ENCODE data around the gene SEMA6B.
"Not testable (repeated sequence)": the region's sequence is repeated elsewhere in the genome, so short reads cannot be mapped to it uniquely, and the experiment has no call there.

The SEMA6B gene

DNA sequence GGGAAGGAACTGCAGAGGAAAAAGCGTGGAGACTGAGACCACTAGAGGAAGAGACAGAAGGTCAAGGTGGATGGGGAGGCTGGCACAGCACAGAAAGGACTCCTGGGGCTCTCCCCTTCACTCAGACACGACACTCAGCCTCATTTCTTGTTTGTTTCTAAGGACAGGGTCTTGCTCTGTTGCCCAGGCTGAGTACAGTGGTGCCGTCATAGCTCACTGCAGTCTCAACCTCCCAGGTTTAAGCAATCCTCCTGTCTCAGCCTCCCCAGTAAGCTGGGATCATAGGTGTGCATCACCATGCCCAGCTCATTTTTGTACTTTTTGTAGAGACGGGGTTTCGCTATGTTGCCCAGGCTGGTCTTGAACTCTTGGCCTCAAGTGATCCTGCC, 11.4 kb upstream of the SEMA6B start:
- H3K4me1 ChIP-seq (ENCODE audit: insufficient read depth, low read length): peaks cover 10% of the 10 kb centered on the region; the same call in 1 of the 2 replicates
- no peaks in the 10 kb centered on the region for H3K36me3 ChIP-seq (ENCODE audit: insufficient read depth, low read length)
- H3K9ac ChIP-seq (ENCODE audit: low read depth, low read length): no peak overlapping the region

DNA sequence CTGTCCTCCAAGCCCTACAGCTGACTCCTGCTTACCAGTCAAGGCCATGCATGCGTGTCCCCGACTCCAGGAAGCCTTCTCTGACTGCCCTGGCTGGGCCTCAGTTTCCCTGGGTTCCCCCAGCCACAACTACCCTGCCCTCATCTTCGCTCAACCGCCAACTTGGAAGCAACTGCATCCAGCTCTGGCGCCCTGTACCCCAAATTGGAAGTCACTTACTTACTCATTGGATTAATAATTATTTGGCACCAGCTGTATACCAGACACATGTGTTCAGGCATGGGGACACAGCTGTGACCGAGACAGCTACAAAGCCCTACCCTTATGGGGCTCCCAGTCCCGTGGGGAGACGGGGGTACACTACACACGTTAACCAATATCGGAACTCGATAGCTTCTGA, 10.9 kb upstream of the SEMA6B start:
- H3K9ac ChIP-seq (ENCODE audit: low read depth, low read length): no peak overlapping the region
- H3K36me3 ChIP-seq (ENCODE audit: insufficient read depth, low read length): no peaks in the 10 kb centered on the region
- H3K9me3 ChIP-seq (ENCODE audit: control insufficient read depth, insufficient read depth, low read length): no peaks in the 10 kb centered on the region
- H3K4me1 ChIP-seq (ENCODE audit: insufficient read depth, low read length): peaks cover 5% of the 10 kb centered on the region; the same call in 1 of the 2 replicates

More for the DNA sequence above, 11.4 kb upstream of the SEMA6B start:
- no peaks in the 10 kb centered on the region for H3K9me3 ChIP-seq (ENCODE audit: control insufficient read depth, insufficient read depth, low read length)

DNA sequence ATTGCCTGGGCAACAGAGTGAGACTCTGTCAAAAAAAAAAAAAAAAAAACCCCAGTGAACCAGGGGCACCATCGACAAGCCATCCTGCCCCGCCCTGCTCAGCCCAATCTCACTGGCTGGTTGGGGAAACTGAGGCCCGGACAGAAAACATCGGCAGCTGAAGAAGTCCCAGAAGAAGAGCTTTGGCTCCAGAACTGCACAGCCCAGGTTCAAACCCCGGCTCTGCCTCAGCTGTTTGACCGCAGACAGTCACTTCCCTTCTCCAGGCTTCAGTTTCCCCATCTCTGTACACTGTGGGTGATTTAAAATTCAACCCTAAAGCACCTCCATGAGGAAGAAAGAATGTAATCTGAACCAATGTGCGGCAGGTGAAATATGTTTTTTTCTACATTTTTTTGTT, 9.4 kb upstream of the SEMA6B start:
- Histone ChIP-seq H3K9me3 (ENCODE audit: control insufficient read depth, insufficient read depth, low read length) (no peaks in the 10 kb centered on the region), H3K9ac (ENCODE audit: low read depth, low read length) (no peak overlapping the region), H3K4me1 (ENCODE audit: insufficient read depth, low read length) (no peaks in the 10 kb centered on the region; the same call in 1 of the 2 replicates)

DNA sequence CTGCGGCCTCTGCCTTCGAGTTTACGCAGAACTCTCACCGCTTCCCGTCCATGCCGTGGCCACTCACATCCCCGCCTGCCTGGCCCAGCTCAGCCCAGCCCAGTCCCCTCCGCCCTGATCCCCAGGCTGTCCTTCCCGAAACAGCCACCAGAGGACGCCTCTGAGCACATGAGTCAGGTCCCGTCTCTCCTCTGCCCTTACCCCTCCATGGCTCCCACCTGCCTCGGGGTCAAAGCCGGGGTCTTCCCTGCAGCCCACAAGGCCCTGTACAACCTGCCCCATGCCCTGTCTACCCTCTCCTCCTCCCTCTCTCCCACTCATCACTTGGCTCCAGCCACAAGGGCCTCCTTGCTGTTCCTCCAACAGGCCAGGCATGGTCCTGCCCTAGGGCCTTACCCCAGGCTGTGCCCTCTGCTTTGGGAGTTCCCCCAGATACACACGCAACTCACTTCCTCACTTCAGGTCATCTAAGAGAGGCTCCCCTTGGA, 8.1 kb upstream of the SEMA6B start:
- Histone ChIP-seq H3K9ac (ENCODE audit: low read depth, low read length) (no peak overlapping the region), H3K4me1 (ENCODE audit: insufficient read depth, low read length) (no peaks in the 10 kb centered on the region; the same call in 1 of the 2 replicates), H3K36me3 (ENCODE audit: insufficient read depth, low read length) (no peaks in the 10 kb centered on the region), H3K9me3 (ENCODE audit: control insufficient read depth, insufficient read depth, low read length) (no peaks in the 10 kb centered on the region)

More for the DNA sequence above, 9.4 kb upstream of the SEMA6B start:
- H3K36me3 ChIP-seq (ENCODE audit: insufficient read depth, low read length): no peaks in the 10 kb centered on the region

DNA sequence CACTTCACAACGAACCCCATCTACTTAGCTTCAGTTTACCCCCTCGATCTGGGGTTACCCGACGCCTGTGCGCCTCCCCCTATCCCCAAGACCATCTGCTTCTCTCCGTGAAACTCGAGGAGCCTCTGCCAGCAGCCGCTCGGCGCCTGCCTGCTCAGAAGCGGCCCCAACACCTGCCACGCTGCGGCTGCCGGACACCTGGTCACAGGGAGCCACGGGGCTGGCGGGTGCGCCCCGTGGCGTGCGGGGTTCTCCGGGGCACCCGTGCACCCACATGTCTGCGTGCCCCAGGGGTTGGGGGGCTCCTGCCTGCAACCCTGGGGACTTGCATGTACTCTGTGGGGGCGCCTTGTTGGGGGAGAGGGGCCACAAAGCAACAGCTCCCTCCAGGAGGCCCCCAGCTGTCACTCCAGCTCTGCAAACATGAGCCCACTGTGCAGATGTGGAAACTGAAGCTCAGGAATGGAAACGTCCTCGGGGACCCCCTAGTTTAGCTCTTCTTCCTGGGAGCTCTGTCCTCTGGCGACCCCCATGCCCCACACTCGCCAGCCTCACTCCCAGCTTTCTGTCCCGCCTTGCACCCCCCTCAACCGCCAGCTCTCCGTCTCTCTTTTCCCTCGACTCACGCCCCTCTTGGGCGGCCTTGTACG, 7.0 kb upstream of the SEMA6B start:
- Histone ChIP-seq H3K4me1 (ENCODE audit: insufficient read depth, low read length) (no peaks in the 10 kb centered on the region; the same call in 1 of the 2 replicates), H3K9ac (ENCODE audit: low read depth, low read length) (no peak overlapping the region), H3K9me3 (ENCODE audit: control insufficient read depth, insufficient read depth, low read length) (no peaks in the 10 kb centered on the region), H3K36me3 (ENCODE audit: insufficient read depth, low read length) (no peaks in the 10 kb centered on the region)

DNA sequence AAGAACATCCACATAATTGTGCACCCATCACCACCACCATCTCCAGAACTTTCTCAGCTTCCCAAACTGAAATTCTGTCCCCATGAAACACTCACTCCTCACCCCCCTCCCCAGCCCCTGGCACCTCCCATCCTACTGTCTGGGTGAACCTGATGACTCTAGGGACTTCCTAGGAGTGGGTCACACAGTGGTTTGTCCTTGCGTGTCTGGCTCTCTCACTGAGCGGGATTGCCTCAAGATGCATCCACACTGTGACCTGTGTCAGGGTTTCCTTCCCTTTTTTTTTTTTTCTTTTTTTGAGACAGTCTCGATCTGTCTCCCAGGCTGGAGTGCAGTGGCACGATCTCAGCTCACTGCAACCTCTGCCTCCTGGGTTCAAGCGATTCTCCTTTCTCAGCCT, 4.1 kb upstream of the SEMA6B start:
- H3K9me3 ChIP-seq (ENCODE audit: control insufficient read depth, insufficient read depth, low read length); H3K36me3 ChIP-seq (ENCODE audit: insufficient read depth, low read length); H3K9ac ChIP-seq (ENCODE audit: low read depth, low read length); H3K4me1 ChIP-seq (ENCODE audit: insufficient read depth, low read length): not testable (repeated sequence)

DNA sequence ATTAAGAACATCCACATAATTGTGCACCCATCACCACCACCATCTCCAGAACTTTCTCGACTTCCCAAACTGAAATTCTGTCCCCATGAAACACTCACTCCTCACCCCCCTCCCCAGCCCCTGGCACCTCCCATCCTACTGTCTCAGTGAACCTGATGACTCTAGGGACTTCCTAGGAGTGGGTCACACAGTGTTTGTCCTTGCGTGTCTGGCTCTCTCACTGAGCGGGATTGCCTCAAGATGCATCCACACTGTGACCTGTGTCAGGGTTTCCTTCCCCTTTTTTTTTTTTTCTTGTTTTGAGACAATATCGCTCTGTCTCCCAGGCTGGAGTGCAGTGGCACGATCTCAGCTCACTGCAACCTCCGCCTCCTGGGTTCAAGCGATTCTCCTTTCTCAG, 2.6 kb upstream of the SEMA6B start:
- not testable (repeated sequence) for H3K9me3 ChIP-seq (ENCODE audit: control insufficient read depth, insufficient read depth, low read length)

DNA sequence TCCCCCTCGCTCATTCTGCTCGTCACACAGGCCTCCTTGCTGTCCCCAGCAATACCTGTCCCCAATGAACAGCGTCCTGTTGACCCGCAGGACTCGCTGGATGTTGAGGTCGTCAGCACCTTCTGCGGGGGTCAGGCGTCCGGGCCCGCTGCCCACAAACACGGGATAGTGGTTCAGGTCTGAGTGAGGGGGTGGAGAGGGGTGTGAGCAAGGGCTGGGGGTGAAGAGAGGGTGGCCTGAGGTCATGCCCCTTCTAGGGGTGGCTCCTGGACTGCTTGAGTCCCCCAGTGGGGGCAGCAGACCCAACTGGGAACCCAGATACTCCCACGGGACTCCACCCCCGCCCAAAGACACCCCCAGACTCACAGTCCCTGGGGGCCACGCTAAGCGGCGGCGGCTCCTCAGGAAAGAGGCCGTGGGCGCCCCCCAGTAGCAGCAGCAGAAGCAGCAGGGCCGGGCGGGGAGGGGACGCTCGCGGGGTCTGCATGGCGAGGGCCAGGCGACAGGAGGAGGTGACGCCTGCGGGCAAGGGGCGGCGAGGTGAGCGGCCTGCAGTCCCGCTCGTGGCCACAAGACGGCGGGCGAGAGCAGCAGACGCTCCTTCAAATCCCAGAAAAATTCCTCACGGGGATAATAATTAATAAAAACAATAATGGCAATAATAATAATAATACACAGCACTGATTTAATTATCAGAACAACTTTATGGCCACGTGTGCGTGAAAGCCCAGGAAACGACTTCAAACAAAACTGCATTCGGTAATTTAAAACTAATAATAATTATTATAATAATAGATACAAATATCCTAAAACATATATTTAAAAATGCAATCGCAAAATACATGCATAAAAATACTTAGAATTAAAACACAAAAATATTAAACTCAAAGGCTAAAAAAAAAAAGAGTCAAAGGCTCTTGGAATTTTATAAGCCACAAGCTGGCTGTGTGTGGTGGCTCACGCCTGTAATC, 1.2 kb downstream of the SEMA6B start:
- Histone ChIP-seq H3K9ac (ENCODE audit: low read depth, low read length) (peak overlapping the region; percentile 13; the same call in 1 of the 2 replicates), H3K36me3 (ENCODE audit: insufficient read depth, low read length) (no peaks in the 10 kb centered on the region), H3K9me3 (ENCODE audit: control insufficient read depth, insufficient read depth, low read length) (no peaks in the 10 kb centered on the region), H3K4me1 (ENCODE audit: insufficient read depth, low read length) (peaks cover 8% of the 10 kb centered on the region; the same call in 1 of the 2 replicates)

More for the DNA sequence above, 2.6 kb upstream of the SEMA6B start:
- H3K9ac ChIP-seq (ENCODE audit: low read depth, low read length); H3K4me1 ChIP-seq (ENCODE audit: insufficient read depth, low read length); H3K36me3 ChIP-seq (ENCODE audit: insufficient read depth, low read length): not testable (repeated sequence)

DNA sequence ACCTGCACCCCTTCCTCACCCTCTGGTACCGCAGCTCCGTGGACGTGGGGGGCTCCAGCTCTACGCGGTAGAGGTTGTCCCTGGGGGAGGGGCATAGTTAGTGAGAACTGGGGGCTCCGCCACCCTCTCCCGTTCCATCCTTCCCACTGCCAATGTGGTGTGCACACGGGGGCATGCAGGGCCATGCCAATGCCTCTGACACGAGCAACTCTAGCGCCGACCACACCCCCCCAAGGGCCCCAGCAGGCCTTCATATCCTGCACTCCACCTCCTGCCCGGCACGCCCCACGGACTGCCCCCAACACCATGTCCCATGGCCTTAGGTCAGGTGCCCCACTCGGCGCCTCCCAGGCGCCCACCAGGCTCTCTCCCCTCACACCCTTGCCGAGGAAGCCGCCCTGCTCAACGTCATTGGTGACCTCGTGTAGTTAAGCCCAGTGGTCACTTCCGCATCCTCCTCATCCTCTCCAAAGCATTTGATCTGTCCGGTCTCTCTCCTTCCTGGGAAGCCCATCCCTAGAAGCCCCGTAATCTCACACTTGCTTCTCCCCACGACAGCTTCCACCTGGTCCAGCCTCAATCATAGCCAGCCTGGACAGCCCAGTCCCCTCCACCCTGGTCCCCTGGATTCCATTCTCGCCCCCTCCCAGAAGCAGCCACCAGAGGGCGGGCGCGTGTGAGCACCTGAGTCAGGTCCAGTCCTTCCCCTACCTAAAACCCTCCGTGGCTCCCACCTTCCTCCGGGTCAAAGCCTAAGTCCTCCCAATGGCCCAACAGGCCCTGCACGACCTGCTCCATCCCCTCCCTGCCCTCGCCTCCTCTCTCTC, 2.1 kb downstream of the SEMA6B start:
- peaks cover 8% of the 10 kb centered on the region; the same call in 1 of the 2 replicates for H3K4me1 ChIP-seq (ENCODE audit: insufficient read depth, low read length)
- no peaks in the 10 kb centered on the region for H3K9me3 ChIP-seq (ENCODE audit: control insufficient read depth, insufficient read depth, low read length)
- H3K9ac ChIP-seq (ENCODE audit: low read depth, low read length): peak overlapping the region; percentile 17; the same call in 1 of the 2 replicates
- H3K36me3 ChIP-seq (ENCODE audit: insufficient read depth, low read length): peaks cover 5% of the 10 kb centered on the region

DNA sequence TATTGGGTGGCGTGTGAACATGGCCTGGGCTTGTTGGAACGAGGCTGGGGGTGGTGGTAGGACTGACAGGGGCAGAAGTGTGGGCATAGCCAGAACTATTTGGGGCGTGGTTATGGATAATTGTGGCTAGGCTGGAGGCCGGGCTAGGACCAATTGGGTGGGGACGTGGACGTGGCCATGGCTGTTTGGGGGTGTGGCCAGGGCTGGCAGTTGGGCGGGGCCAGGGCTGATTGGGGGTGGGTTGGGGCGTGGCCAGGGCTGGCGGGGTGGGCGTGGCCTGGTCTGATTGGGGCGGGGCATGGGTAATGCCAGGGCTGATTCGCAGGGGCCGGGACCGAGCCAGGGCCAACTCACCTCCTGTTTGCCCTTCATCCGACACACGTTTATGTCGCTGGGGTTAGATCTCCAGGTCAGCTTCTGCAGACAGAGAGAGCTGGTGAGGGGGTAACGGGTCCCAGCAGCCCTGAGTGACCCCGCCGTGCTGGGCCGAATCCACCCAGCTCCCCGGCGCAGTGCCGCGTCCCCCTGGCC, 2.8 kb downstream of the SEMA6B start:
- Histone ChIP-seq H3K9me3 (ENCODE audit: control insufficient read depth, insufficient read depth, low read length) (no peaks in the 10 kb centered on the region), H3K4me1 (ENCODE audit: insufficient read depth, low read length) (peaks cover 8% of the 10 kb centered on the region; the same call in 1 of the 2 replicates), H3K36me3 (ENCODE audit: insufficient read depth, low read length) (peaks cover 5% of the 10 kb centered on the region), H3K9ac (ENCODE audit: low read depth, low read length) (peak overlapping the region; percentile 17; the same call in 1 of the 2 replicates)

DNA sequence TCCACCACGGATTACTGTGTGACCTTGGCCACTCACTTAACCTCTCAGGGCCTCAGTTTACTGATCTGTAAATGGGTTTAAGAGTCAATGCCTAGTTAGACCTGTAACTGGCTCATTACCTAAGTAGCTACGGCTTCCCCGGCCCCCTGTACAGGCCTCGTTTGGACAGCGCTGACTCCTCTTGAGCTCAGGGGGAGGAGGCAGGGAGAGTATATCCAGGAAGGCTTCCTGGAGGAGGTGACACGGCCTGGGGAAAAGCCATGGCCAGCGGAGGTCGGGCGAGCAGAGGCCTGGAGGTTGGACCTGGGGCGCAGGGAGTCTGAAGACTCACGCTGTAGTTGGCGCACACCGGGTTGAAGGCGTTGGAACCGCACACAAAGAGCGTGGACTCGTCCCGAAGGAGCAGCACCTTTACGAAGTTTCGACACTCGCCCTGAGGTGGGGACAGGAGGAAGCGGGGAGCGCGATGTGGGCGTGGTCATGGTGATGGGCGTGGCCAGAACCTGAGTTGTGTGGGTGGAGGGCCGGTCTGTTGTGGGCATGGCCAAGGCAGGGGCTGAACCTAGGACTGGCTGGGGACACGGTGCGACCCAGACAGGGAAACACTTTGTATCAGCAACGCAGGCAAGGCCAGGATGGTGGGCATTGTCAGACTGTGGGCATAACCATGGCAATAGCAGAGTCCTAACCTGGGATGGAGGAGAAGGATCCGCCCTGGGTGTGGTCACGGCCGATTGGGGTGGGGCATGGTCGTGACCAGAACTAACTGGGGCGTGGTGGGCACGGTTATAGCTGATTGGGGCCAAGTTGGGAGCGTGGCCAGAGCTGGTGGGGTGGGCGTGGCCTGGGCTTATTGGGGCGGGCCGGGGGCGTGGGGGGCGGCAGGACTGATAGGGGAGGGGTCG, 3.6 kb downstream of the SEMA6B start:
- peaks cover 5% of the 10 kb centered on the region for H3K36me3 ChIP-seq (ENCODE audit: insufficient read depth, low read length)
- no peaks in the 10 kb centered on the region for H3K9me3 ChIP-seq (ENCODE audit: control insufficient read depth, insufficient read depth, low read length)
- H3K4me1 ChIP-seq (ENCODE audit: insufficient read depth, low read length): peaks cover 8% of the 10 kb centered on the region; the same call in 1 of the 2 replicates
- H3K9ac ChIP-seq (ENCODE audit: low read depth, low read length): no peak overlapping the region

DNA sequence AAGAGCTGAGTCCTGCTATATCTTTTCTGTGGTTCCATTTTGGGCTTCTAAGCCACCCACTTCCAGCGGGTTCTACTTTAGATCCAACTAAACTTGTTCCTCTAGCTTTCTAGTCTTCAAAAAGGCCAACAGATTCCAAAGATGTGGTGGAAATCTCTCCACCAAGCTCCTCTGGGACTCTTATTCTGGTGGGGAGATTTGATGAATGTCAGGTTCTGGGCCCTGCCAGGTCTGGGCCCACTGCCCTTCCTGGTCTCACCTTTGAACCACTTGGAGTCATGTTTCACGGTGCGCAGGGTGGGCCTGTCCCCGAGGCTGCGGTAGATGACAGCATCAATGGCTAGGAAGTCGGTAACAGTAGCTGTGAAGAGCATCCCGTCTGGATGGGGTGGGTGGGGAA, 4.8 kb downstream of the SEMA6B start:
- Histone ChIP-seq H3K4me1 (ENCODE audit: insufficient read depth, low read length) (peaks cover 8% of the 10 kb centered on the region; the same call in 1 of the 2 replicates), H3K36me3 (ENCODE audit: insufficient read depth, low read length) (peaks cover 5% of the 10 kb centered on the region), H3K9ac (ENCODE audit: low read depth, low read length) (no peak overlapping the region), H3K9me3 (ENCODE audit: control insufficient read depth, insufficient read depth, low read length) (no peaks in the 10 kb centered on the region)

DNA sequence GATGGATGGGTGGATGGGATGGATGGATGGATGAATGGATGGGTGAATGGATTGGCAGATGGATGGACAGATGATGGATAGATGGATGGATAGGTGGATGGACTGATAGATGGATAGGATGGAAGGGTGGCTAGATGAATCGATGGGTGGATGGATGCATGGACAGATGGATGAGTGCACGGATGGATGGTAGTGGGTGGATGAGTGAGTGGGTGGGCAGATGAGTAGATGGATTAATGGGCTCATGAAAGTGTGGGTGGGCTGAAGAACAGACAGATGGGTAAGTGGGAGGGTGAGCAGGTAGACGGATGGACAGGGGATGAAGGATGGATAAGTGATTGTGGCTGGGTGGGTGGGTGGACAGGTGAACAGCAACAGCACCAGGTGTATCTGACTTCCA, 5.7 kb downstream of the SEMA6B start:
- H3K4me1 ChIP-seq (ENCODE audit: insufficient read depth, low read length): peaks cover 8% of the 10 kb centered on the region; the same call in 1 of the 2 replicates

More for the DNA sequence above, 5.7 kb downstream of the SEMA6B start:
- no peaks in the 10 kb centered on the region for H3K9me3 ChIP-seq (ENCODE audit: control insufficient read depth, insufficient read depth, low read length)
- peaks cover 5% of the 10 kb centered on the region for H3K36me3 ChIP-seq (ENCODE audit: insufficient read depth, low read length)
- no peak overlapping the region for H3K9ac ChIP-seq (ENCODE audit: low read depth, low read length)
